PC-3 (cell line): ENCODE measurements around the gene ADORA2B.

Experiments used
- CTCF ChIP-seq: fragments of 300-600 bp; sonication (generic); conservative IDR thresholded peaks from 2 replicates; pipeline ENCODE4 v1.5.1; 2017; ENCODE audit warnings: antibody characterized with exemption, low read depth, mild to moderate bottlenecking, low read length
- EZH2phosphoT487 ChIP-seq: fragments of 300-600 bp; sonication (generic); IDR thresholded peaks from 2 replicates; pipeline ENCODE4 v1.6.1; 2018; ENCODE audit warnings: mild to moderate bottlenecking, antibody characterized with exemption, low read length, borderline replicate concordance

- TF ChIP-seq CTCF (no peak), EZH2phosphoT487 (no peak)
Measured at GRCh38 chr17:15951368-15952047, 6.6 kb downstream of the ADORA2B start.
